GM23338 (cell line): ENCODE results near the gene SETBP1.

ENCODE experiments used
- CREB1 ChIP-seq: fragments of 250-450 bp; sonication (Bioruptor Pico); IDR thresholded peaks from 2 replicates; pipeline ENCODE4 v1.5.0; 2020; ENCODE audit warnings: low read depth, mild to moderate bottlenecking, moderate library complexity
- EZH2 ChIP-seq: fragments of 200-600 bp; sonication (generic); IDR thresholded peaks from one replicate; pipeline ENCODE4 v1.8.0; 2017; ENCODE audit warnings: antibody characterized with exemption, mild to moderate bottlenecking, low read depth; ENCODE audit not compliant: unreplicated experiment
- EZH2phosphoT487 ChIP-seq: fragments of 200-600 bp; sonication (generic); IDR thresholded peaks from one replicate; pipeline ENCODE4 v1.8.1; 2018; ENCODE audit warnings: antibody characterized with exemption; ENCODE audit not compliant: unreplicated experiment
- JUNB ChIP-seq: IDR thresholded peaks from one replicate; pipeline ENCODE4 v1.6.1; 2016; ENCODE audit warnings: antibody characterized with exemption; ENCODE audit not compliant: unreplicated experiment
- POLR2AphosphoS5 ChIP-seq: IDR thresholded peaks from 2 replicates; pipeline ENCODE4 v1.6.1; 2016; ENCODE audit warnings: antibody characterized with exemption, low read depth
- REST ChIP-seq: IDR thresholded peaks from one replicate; pipeline ENCODE4 v1.6.1; 2018; ENCODE audit warnings: antibody characterized with exemption; ENCODE audit not compliant: unreplicated experiment
- STAT1 ChIP-seq: IDR thresholded peaks from one replicate; pipeline ENCODE4 v1.6.1; 2016; ENCODE audit warnings: antibody characterized with exemption; ENCODE audit not compliant: unreplicated experiment
- ZNF114 ChIP-seq: fragments of 250-450 bp; sonication (Bioruptor Pico); IDR thresholded peaks from 2 replicates; pipeline ENCODE4 v1.5.0; 2020; ENCODE audit warnings: mild to moderate bottlenecking, moderate library complexity
- ZNF331 ChIP-seq: fragments of 250-450 bp; sonication (Bioruptor Pico); IDR thresholded peaks from 2 replicates; pipeline ENCODE4 v1.5.0; 2020; ENCODE audit warnings: low read depth, mild to moderate bottlenecking, moderate library complexity
- TF ChIP-seq, protein P1 (sequence below), 2 experiments: fragments of 200-600 bp in 1 of 2; sonication (generic) in 1 of 2; conservative IDR thresholded peaks; 2 replicates each; pipeline versions ENCODE4 v1.5.1 to v1.6.1; 2016 to 2017; ENCODE audit warnings: antibody characterized with exemption in 2 of 2, low read depth in 2 of 2, mild to moderate bottlenecking in 2 of 2, moderate library complexity in 1 of 2
- TF ChIP-seq, protein P2 (sequence below): IDR thresholded peaks from 2 replicates; pipeline ENCODE4 v1.6.1; 2016; ENCODE audit warnings: antibody characterized with exemption
- TF ChIP-seq, protein P3 (sequence below): fragments of 250-450 bp; sonication (Bioruptor Pico); IDR thresholded peaks from 2 replicates; pipeline ENCODE4 v1.5.0; 2020; ENCODE audit warnings: mild to moderate bottlenecking, moderate library complexity

DNA sequence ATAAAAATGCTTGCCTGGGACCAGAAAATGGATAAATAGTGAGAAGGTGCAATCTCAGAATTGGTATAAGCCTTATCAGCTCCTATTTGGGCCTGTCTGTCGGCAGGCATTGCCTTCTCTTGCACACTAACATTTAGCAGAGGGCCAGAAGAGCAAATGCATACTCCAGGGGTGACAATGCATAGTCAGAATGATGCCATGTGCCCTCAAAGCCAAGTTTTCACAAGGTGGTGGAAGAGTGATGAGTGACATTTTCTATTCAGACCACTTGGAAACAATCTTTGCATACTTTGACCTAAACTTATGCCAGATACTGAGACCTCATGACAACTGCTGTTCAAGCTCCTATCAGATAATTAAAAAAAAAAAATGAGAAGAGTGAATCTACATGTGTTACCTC, 276.3 kb downstream of the SETBP1 start:
- TF ChIP-seq REST, result no peak
- no peak for TF ChIP-seq POLR2AphosphoS5
- TF ChIP-seq, protein P1, sequence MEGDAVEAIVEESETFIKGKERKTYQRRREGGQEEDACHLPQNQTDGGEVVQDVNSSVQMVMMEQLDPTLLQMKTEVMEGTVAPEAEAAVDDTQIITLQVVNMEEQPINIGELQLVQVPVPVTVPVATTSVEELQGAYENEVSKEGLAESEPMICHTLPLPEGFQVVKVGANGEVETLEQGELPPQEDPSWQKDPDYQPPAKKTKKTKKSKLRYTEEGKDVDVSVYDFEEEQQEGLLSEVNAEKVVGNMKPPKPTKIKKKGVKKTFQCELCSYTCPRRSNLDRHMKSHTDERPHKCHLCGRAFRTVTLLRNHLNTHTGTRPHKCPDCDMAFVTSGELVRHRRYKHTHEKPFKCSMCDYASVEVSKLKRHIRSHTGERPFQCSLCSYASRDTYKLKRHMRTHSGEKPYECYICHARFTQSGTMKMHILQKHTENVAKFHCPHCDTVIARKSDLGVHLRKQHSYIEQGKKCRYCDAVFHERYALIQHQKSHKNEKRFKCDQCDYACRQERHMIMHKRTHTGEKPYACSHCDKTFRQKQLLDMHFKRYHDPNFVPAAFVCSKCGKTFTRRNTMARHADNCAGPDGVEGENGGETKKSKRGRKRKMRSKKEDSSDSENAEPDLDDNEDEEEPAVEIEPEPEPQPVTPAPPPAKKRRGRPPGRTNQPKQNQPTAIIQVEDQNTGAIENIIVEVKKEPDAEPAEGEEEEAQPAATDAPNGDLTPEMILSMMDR (conservative IDR thresholded peaks at IDR 0.05; ENCODE audit: low read depth in 2 of 2), result no peak
- TF ChIP-seq CREB1 (CRISPR knock-in tag), result no peak
- no peak for TF ChIP-seq EZH2
- TF ChIP-seq ZNF114 (CRISPR knock-in tag), result no peak
- TF ChIP-seq, protein P2, sequence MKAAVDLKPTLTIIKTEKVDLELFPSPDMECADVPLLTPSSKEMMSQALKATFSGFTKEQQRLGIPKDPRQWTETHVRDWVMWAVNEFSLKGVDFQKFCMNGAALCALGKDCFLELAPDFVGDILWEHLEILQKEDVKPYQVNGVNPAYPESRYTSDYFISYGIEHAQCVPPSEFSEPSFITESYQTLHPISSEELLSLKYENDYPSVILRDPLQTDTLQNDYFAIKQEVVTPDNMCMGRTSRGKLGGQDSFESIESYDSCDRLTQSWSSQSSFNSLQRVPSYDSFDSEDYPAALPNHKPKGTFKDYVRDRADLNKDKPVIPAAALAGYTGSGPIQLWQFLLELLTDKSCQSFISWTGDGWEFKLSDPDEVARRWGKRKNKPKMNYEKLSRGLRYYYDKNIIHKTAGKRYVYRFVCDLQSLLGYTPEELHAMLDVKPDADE, result no peak
- TF ChIP-seq EZH2phosphoT487, result no peak
- no peak for TF ChIP-seq JUNB
- TF ChIP-seq ZNF331 (CRISPR knock-in tag), result no peak
- TF ChIP-seq STAT1, result no peak
- TF ChIP-seq, protein P3, sequence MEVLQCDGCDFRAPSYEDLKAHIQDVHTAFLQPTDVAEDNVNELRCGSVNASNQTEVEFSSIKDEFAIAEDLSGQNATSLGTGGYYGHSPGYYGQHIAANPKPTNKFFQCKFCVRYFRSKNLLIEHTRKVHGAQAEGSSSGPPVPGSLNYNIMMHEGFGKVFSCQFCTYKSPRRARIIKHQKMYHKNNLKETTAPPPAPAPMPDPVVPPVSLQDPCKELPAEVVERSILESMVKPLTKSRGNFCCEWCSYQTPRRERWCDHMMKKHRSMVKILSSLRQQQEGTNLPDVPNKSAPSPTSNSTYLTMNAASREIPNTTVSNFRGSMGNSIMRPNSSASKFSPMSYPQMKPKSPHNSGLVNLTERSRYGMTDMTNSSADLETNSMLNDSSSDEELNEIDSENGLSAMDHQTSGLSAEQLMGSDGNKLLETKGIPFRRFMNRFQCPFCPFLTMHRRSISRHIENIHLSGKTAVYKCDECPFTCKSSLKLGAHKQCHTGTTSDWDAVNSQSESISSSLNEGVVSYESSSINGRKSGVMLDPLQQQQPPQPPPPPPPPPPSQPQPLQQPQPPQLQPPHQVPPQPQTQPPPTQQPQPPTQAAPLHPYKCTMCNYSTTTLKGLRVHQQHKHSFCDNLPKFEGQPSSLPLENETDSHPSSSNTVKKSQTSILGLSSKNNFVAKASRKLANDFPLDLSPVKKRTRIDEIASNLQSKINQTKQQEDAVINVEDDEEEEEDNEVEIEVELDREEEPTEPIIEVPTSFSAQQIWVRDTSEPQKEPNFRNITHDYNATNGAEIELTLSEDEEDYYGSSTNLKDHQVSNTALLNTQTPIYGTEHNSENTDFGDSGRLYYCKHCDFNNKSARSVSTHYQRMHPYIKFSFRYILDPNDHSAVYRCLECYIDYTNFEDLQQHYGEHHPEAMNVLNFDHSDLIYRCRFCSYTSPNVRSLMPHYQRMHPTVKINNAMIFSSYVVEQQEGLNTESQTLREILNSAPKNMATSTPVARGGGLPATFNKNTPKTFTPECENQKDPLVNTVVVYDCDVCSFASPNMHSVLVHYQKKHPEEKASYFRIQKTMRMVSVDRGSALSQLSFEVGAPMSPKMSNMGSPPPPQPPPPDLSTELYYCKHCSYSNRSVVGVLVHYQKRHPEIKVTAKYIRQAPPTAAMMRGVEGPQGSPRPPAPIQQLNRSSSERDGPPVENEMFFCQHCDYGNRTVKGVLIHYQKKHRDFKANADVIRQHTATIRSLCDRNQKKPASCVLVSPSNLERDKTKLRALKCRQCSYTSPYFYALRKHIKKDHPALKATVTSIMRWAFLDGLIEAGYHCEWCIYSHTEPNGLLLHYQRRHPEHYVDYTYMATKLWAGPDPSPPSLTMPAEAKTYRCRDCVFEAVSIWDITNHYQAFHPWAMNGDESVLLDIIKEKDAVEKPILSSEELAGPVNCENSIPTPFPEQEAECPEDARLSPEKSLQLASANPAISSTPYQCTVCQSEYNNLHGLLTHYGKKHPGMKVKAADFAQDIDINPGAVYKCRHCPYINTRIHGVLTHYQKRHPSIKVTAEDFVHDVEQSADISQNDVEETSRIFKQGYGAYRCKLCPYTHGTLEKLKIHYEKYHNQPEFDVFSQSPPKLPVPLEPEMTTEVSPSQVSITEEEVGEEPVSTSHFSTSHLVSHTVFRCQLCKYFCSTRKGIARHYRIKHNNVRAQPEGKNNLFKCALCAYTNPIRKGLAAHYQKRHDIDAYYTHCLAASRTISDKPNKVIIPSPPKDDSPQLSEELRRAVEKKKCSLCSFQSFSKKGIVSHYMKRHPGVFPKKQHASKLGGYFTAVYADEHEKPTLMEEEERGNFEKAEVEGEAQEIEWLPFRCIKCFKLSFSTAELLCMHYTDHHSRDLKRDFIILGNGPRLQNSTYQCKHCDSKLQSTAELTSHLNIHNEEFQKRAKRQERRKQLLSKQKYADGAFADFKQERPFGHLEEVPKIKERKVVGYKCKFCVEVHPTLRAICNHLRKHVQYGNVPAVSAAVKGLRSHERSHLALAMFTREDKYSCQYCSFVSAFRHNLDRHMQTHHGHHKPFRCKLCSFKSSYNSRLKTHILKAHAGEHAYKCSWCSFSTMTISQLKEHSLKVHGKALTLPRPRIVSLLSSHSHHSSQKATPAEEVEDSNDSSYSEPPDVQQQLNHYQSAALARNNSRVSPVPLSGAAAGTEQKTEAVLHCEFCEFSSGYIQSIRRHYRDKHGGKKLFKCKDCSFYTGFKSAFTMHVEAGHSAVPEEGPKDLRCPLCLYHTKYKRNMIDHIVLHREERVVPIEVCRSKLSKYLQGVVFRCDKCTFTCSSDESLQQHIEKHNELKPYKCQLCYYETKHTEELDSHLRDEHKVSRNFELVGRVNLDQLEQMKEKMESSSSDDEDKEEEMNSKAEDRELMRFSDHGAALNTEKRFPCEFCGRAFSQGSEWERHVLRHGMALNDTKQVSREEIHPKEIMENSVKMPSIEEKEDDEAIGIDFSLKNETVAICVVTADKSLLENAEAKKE (CRISPR knock-in tag), result no peak
